EL (cell line): ENCODE data around the gene CNKSR3.
A peak's percentile ranks its signal among the peaks of the same experiment; 100 is the strongest.

Source experiments
- DNase-seq: peaks from one replicate; pipeline ENCODE4 v3.0.0-alpha.2; 2016

The CNKSR3 gene

GRCh38 chr6:154500769-154501577, 9.5 kb downstream of the CNKSR3 start:
- no peak for DNase-seq

GRCh38 chr6:154499855-154500589, 10.5 kb downstream of the CNKSR3 start:
- DNase-seq: no peak

GRCh38 chr6:154498340-154498934, 12.0 kb downstream of the CNKSR3 start:
- DNase-seq: no peak

DNA sequence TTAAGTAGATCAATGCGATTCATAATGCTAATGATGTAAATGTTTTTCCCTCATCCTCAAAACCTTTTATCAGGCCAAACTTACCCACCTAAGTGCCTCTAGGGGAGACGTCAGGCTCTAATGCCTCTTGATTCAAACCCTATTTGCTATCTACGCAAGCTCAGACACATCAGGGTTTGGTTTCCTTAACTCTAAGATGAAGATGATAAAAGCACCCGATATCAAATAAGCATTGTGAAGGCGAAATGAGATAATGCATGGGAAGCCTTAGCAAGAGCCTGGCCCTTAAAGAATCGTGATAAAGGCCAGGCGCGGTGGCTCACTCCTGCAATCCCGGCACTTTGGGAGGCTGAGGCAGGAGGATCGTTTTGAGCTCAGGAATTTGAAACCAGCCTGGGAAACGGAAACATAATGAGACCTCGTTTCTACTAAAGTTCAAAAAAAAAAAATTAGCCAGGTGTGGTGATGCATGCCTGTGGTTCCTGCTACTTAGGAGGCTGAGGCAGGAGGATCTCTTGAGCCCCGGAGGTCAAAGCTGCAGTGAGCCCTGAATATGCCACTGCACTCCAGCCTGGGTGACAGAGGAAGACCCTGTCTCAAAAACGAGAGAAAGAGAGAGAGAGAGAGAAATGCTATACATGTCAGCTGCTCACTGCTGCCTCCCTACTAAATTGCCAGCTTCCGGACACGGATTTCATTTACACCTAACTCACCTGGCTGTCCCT, 13.5 kb downstream of the CNKSR3 start:
- no peak for DNase-seq

- DNase-seq: no peak
Observed at GRCh38 chr6:154496186-154496585, 14.3 kb downstream of the CNKSR3 start.

DNA sequence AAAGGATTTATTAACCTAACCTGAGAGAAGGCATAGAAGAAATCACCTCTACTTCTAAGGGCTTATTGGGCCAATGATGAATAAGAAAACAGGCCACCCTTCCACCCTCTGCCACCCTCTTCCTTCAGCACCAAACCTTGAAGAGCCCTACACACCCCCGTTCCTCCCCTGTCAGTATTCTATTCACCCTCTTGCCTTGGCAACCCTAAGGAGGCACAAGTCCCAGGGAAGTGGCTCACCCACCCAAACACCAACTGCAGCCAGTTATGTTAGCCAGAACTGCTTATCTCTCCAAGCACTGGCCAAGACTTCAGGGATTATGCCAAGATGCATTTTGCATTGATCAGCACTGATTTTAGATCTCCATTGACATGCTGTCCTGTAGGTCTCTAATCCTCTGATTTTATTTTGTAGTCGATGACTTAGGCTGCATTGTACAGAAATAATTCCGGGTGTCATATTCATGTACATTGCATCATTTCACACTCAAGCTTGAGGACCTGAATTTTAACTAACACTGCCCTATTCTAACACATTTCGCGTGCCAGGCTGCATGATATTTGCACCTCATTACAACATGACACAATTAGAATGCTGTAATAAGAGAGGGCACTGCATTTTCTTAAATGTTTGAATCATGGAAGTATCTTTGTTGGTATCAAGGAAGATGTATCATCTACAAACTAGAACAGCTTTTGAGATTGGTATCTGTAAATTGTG, 15.7 kb downstream of the CNKSR3 start:
- no peak for DNase-seq

- DNase-seq: peak; percentile 54
Observed at GRCh38 chr6:154491567-154492470, 18.7 kb downstream of the CNKSR3 start.

- DNase-seq: no peak
Observed at GRCh38 chr6:154489822-154490221, 20.7 kb downstream of the CNKSR3 start.

DNA sequence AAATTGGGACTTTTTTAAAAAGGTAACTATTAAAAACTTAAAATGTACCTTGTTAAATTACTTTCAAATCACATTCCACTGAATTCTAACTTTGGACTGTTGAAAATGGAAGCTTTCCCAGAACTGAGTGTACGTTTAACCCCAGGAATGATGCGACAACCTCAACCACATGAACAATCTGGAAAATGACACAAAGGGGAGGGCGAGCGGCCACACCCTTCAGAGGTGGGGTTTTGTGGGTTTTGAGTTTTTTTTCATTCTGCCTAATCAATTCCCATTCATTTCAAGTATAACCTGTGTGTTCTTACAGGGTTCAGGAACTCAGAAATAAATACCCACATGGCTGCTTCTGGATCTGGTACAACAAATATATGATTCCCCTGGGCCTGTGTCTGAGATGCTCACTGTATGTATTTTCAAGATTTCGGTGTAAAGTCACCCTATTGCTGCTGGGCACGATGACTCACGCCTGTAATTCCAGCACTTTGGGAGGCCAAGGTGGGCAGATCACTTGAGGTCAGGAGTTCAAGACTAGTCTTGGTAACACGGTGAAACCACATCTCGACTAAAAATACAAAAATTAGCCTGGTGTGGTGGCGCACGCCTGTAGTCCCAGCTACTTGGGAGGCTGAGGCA, 21.6 kb downstream of the CNKSR3 start:
- peak; percentile 68 for DNase-seq

GRCh38 chr6:154488248-154488593, 22.3 kb downstream of the CNKSR3 start:
- DNase-seq: no peak

GRCh38 chr6:154487367-154488247, 22.9 kb downstream of the CNKSR3 start:
- DNase-seq: no peak

- no peak for DNase-seq
Observed at GRCh38 chr6:154485815-154486214, 24.7 kb downstream of the CNKSR3 start.

- DNase-seq: no peak
Observed at GRCh38 chr6:154484942-154485341, 25.5 kb downstream of the CNKSR3 start.

GRCh38 chr6:154482858-154483257, 27.6 kb downstream of the CNKSR3 start:
- no peak for DNase-seq

DNA sequence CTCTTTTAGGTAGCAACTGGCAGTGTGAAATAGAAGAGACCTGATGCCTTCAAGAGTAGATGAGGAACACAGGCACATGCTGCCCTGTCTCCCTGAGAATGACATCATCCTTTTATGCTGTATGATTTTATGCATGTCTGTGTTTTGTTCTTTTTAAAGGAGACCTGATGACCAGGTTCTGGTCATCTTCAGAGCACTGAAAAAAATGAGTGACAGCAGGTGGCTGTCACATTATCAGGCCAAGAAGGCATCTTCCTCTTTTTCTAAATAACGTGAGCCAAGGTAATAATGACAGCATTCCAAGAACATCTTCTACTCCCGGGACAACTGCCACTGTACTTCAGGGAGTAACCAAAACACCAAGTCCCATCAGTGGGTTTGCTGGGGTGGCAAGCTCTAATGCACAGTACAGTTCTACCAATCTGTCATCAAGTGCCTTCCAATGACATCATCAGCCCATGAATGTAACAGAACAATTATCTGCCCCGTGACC, 28.9 kb downstream of the CNKSR3 start:
- no peak for DNase-seq

- no peak for DNase-seq
Observed at GRCh38 chr6:154479771-154480639, 30.5 kb downstream of the CNKSR3 start.

- peak; percentile 77 for DNase-seq
Observed at GRCh38 chr6:154479351-154479769, 31.1 kb downstream of the CNKSR3 start.

DNA sequence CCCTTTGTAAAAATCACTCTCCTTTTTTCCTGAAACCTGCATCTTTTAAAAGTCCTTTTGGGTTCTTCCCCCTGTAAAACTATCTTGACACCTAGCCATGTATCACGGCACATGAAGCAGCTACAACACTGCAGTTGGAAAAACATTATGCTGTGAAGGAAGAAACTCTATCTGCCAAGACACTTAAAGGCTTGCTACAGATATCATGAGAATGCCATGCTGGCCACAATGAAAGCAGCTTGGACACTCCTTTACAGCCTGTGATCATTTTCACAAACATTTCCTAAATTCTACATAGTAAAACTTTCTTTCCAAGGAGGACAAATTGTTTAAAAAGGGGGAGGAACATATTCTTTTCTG, 31.8 kb downstream of the CNKSR3 start:
- DNase-seq: no peak
